Kidney epithelial cell (primary cell): ENCODE measurements around the gene MACROD2. TPM values are rescaled to one million over a fixed set of nuclear protein-coding genes. Genes with fewer than 3 reads are reported as not detected.

Experiments used
- DNase-seq: peaks from one replicate; pipeline ENCODE4 v3.0.0-alpha.2; 2010; ENCODE audit warnings: low read depth
- H3K27me3 ChIP-seq: 2 replicates; pipeline ENCODE4 v1.6.0; 2011; ENCODE audit warnings: low read length; ENCODE audit not compliant: control insufficient read depth, insufficient read depth
- H3K36me3 ChIP-seq: 2 replicates; pipeline ENCODE4 v1.5.1; 2011; ENCODE audit warnings: low read length; ENCODE audit not compliant: control insufficient read depth, insufficient read depth
- H3K4me3 ChIP-seq: 2 replicates; pipeline ENCODE4 v1.5.1; 2011; ENCODE audit warnings: low read depth, mild to moderate bottlenecking, control low read depth, low read length
- total RNA-seq: library from RNA; depleted of rRNA; stranded (reverse); fragments of >200 nt; gene quantifications from 2 replicates; pipeline ENCODE4 v1.2.3, GENCODE V29; 2015
- TF ChIP-seq, protein P1 (sequence below): IDR thresholded peaks from 2 replicates; pipeline ENCODE4 v1.5.1; 2011; ENCODE audit warnings: mild to moderate bottlenecking, moderate library complexity, low read length, control low read depth, inconsistent platforms; ENCODE audit not compliant: insufficient read depth, poor library complexity, severe bottlenecking

Gene MACROD2
- total RNA-seq, 1 donor from 2014 or later: 0.79 TPM

- TF ChIP-seq, protein P1, sequence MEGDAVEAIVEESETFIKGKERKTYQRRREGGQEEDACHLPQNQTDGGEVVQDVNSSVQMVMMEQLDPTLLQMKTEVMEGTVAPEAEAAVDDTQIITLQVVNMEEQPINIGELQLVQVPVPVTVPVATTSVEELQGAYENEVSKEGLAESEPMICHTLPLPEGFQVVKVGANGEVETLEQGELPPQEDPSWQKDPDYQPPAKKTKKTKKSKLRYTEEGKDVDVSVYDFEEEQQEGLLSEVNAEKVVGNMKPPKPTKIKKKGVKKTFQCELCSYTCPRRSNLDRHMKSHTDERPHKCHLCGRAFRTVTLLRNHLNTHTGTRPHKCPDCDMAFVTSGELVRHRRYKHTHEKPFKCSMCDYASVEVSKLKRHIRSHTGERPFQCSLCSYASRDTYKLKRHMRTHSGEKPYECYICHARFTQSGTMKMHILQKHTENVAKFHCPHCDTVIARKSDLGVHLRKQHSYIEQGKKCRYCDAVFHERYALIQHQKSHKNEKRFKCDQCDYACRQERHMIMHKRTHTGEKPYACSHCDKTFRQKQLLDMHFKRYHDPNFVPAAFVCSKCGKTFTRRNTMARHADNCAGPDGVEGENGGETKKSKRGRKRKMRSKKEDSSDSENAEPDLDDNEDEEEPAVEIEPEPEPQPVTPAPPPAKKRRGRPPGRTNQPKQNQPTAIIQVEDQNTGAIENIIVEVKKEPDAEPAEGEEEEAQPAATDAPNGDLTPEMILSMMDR: no peak
- DNase-seq: no peak
- Histone ChIP-seq H3K4me3 (no peak overlapping the region), H3K36me3 (no peaks in the 10 kb centered on the region), H3K27me3 (no peaks in the 10 kb centered on the region)
Measured at GRCh38 chr20:14521436-14521835, 526.1 kb downstream of the MACROD2 start.

DNA sequence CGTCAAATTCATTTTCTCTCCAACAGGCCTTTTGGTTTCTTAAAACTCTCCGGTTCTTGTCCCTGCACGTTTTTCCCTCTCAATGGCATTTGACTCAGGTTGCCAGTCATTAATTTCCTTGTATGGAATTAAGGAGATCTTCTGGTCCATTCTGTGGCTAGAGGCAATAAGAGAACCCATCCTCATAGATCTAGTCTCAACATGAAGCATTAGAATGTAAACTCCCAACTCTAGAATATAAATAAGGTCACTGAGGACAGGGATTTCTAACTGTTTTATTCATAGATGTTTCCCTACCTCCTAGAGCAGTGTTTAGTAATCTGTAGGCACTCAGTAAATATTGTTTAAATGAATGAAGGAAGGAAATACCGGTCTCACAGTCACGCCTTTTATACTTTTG is 527.3 kb downstream of the MACROD2 start:
- no peak for DNase-seq
- Histone ChIP-seq H3K27me3 (no peaks in the 10 kb centered on the region), H3K4me3 (no peak overlapping the region), H3K36me3 (no peaks in the 10 kb centered on the region)
- TF ChIP-seq, protein P1: no peak

- no peak for DNase-seq
- TF ChIP-seq, protein P1: no peak
- no peak overlapping the region for H3K4me3 ChIP-seq
- H3K27me3 ChIP-seq: no peaks in the 10 kb centered on the region
- no peaks in the 10 kb centered on the region for H3K36me3 ChIP-seq
Measured at GRCh38 chr20:14523090-14523489, 527.8 kb downstream of the MACROD2 start.

DNA sequence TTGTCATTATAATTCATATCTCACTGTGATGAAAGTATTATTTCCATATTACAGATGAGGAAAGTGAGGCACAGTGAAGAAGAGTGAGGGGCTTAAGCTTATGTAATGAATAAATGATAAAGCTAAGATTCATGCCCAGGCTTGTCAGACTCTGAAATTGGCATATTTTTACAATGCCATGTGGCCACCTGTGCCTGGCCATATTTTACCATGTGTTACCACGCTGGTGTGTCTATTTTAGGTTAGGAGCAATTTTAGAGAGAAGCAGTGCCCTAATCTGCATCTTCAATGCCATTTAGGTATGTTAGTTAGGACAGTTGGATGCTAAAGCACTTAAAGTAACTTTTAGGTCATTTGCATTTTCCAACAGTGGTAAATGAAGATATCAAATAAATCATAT is 530.1 kb downstream of the MACROD2 start:
- Histone ChIP-seq H3K27me3 (no peaks in the 10 kb centered on the region), H3K4me3 (no peak overlapping the region), H3K36me3 (no peaks in the 10 kb centered on the region)
- no peak for DNase-seq
- TF ChIP-seq, protein P1: no peak

- Histone ChIP-seq H3K4me3 (no peak overlapping the region), H3K27me3 (no peaks in the 10 kb centered on the region), H3K36me3 (no peaks in the 10 kb centered on the region)
- TF ChIP-seq, protein P1: no peak
- no peak for DNase-seq
Measured at GRCh38 chr20:14526891-14527290, 531.6 kb downstream of the MACROD2 start.

GRCh38 chr20:14531786-14532185 is 536.5 kb downstream of the MACROD2 start:
- no peaks in the 10 kb centered on the region for H3K27me3 ChIP-seq
- H3K4me3 ChIP-seq: no peak overlapping the region
- H3K36me3 ChIP-seq: no peaks in the 10 kb centered on the region
- no peak for DNase-seq
- TF ChIP-seq, protein P1: no peak
